ENCODE results near the gene CXCL16. TPM values are rescaled to one million over a fixed set of nuclear protein-coding genes. Genes with fewer than 3 reads are reported as not detected.

CXCL16 gene
- total and polyA plus RNA-seq, 2 of the 13 experiments (the other 11 are each of a cell fraction or from before 2014, with no cell fraction given), result 9.4 to 101 TPM

- TF ChIP-seq TFAP4 (IDR thresholded peaks at IDR 0.05; ENCODE audit: borderline replicate concordance, low read depth) (peak; percentile 44; the same call in 1 of the 2 replicates), PBX2 (CRISPR knock-in tag; IDR thresholded peaks at IDR 0.05) (no peak), ZNF670 (CRISPR knock-in tag; IDR thresholded peaks at IDR 0.05; ENCODE audit: borderline replicate concordance) (no peak), RNF2 (conservative IDR thresholded peaks at IDR 0.05; ENCODE audit: low read depth) (no peak), ZNF354B (CRISPR knock-in tag; IDR thresholded peaks at IDR 0.05) (no peak), ZBTB43 (CRISPR knock-in tag; conservative IDR thresholded peaks at IDR 0.05) (no peak), KAT2B (IDR thresholded peaks at IDR 0.05; ENCODE audit: borderline replicate concordance, low read depth, low read length) (no peak), ZNF615 (CRISPR knock-in tag; IDR thresholded peaks at IDR 0.05; ENCODE audit: borderline replicate concordance) (no peak), ZNF703 (CRISPR knock-in tag; IDR thresholded peaks at IDR 0.05; ENCODE audit: borderline replicate concordance) (no peak), POGZ (CRISPR knock-in tag; IDR thresholded peaks at IDR 0.05) (peak; percentile 54; the same call in 1 of the 2 replicates), ZNF251 (CRISPR knock-in tag; IDR thresholded peaks at IDR 0.05) (0 out of 2 replicates have a peak, but pooled peaks have one; percentile 40), RFXAP (CRISPR knock-in tag; IDR thresholded peaks at IDR 0.05; ENCODE audit: borderline replicate concordance) (no peak), SSRP1 (CRISPR knock-in tag; IDR thresholded peaks at IDR 0.05) (no peak), JUND (CRISPR knock-in tag; IDR thresholded peaks at IDR 0.05) (no peak), EZH2 (conservative IDR thresholded peaks at IDR 0.05; ENCODE audit: low read depth, low read length) (no peak), ZSCAN9 (CRISPR knock-in tag; IDR thresholded peaks at IDR 0.05; ENCODE audit: borderline replicate concordance) (0 out of 2 replicates have a peak, but pooled peaks have one; percentile 17), E2F2 (CRISPR knock-in tag; IDR thresholded peaks at IDR 0.05; ENCODE audit: borderline replicate concordance) (no peak), SRSF9 (IDR thresholded peaks at IDR 0.05; ENCODE audit: borderline replicate concordance, insufficient read depth, low read depth, low read length, poor library complexity, severe bottlenecking) (no peak), ZNF20 (CRISPR knock-in tag; IDR thresholded peaks at IDR 0.05) (no peak; the same call in 1 of the 2 replicates), AFF4 (CRISPR knock-in tag; IDR thresholded peaks at IDR 0.05) (no peak), HNRNPK (IDR thresholded peaks at IDR 0.05; ENCODE audit: low read depth, low read length, poor library complexity, severe bottlenecking) (peak; percentile 55)
Observed at GRCh38 chr17:4739122-4740024, at the start of gene CXCL16, which contains the start of gene ZMYND15 (continued).

Measured in HepG2 (cell line).